ENCODE data around the gene DYRK2.
"Not testable (repeated sequence)": the region's sequence is repeated elsewhere in the genome, so short reads cannot be mapped to it uniquely, and the experiment has no call there.

The DYRK2 gene

DNA sequence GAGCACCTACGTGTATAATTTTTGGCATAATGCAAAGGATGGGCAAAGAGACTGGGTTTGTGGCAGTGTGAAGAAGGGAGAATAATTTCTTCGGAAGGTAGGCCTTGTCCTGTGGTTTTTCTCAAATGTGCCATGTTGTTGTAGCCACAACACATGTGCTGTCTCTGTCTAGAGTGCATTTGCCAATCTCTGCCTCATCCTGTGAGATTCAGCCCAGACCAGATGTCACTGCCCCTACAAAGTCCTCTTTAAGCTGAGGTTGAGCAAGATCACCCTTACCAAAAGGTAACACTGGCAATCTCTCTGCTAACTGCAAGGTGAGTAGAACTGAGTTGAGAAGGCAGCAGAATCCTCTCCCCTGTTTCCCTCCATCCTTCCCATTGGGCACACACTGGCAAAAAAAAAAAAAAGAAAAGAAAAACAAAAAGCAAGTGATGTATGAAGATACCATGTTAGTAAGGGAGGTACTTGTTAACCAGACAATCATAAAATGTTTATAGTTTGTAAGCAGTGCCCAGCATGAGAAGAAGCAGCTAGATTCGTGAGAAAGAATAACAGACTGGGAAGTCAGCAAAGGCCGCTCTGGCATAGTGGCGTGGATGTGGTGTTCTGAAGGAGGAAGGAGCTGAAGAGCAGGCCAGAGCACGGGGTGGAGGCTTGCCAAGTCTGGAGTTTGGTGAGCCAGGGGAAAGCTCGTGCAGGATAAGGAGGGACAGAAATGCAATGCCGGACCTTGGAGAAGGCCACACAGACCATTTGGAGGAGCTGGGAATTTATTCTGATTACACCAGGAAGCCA lies 18.9 kb downstream of the DYRK2 start:
- TF ChIP-seq, protein P1, sequence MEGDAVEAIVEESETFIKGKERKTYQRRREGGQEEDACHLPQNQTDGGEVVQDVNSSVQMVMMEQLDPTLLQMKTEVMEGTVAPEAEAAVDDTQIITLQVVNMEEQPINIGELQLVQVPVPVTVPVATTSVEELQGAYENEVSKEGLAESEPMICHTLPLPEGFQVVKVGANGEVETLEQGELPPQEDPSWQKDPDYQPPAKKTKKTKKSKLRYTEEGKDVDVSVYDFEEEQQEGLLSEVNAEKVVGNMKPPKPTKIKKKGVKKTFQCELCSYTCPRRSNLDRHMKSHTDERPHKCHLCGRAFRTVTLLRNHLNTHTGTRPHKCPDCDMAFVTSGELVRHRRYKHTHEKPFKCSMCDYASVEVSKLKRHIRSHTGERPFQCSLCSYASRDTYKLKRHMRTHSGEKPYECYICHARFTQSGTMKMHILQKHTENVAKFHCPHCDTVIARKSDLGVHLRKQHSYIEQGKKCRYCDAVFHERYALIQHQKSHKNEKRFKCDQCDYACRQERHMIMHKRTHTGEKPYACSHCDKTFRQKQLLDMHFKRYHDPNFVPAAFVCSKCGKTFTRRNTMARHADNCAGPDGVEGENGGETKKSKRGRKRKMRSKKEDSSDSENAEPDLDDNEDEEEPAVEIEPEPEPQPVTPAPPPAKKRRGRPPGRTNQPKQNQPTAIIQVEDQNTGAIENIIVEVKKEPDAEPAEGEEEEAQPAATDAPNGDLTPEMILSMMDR (IDR thresholded peaks at IDR 0.05; ENCODE audit: low read depth, low read length, missing control alignments), result no peak

DNA sequence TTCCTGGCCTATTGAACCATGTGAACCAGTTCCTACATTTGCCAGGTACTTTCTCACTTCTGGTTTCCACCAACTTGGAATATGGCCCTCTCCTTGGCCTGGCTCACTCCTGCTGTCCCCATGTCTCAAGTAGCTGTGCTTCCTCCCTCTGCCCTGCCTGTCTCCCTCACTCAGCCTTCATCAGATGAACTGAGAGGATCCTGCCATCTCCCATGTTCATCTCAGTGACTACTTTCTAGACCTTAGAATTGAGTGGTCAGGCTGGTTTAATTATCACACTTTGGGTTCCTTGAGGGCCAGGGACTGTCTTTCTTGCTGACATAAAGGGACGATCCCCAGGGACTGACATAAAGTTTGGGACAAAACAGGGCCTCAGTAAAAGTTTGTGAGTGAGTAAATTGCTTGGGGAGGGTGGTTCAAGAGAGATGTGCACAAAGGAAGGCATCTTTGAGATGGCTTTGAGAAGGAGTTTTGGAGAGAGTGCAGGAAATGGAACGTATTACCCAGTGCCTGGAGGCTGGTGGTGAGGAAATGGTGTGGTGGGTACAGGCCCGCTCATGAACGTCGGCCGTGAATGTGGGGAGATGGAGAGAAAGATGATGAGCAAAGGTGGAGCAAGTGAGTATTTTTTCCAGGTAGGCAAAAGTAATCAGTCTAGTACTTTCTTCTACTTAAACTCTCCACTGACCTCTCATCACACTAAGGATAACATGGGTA lies 20.8 kb downstream of the DYRK2 start:
- DNase-seq (ENCODE audit: low read depth), result no peak
- TF ChIP-seq, protein P1 (IDR thresholded peaks at IDR 0.05; ENCODE audit: low read depth, low read length, missing control alignments), result no peak
- H3K4me3 ChIP-seq (ENCODE audit: low read depth, low read length), result no peak overlapping the region

More for the DNA sequence above, 18.9 kb downstream of the DYRK2 start:
- DNase-seq (ENCODE audit: low read depth), result no peak
- H3K4me3 ChIP-seq (ENCODE audit: low read depth, low read length), result no peak overlapping the region

DNA sequence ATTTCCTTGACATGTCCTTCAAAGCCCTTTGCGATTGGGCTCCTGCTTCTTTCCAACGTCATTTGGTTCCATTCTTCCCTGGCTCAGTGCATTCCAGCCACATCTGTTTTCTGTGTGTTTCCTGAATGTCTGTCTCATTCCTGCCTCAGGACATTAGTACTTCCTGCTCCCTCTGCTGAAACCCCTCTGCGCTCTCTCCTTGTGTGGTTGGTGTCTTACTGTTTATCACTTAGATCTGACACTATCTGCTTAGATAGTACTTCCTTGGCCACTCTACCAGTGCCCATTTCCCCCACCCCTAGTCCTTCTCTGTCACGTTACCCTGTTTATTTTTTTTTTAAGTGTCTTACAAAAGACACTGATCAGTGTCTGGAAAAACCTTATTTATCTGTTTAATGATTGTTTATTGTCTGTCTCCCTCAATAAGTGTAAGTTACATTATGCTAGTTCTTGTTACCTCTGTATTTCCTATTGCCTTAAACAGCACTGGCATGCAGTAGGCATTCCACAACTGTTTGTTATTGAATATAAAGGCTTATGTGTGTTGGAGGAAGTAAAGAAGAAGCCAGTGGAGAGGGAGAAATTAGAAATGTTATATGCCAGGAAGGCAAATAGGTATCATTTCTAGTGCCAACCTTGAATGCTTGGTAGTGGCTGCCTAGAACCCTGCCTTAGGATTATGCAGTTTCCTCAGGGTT lies 21.5 kb downstream of the DYRK2 start:
- no peak for DNase-seq (ENCODE audit: low read depth)
- no peak overlapping the region for H3K4me3 ChIP-seq (ENCODE audit: low read depth, low read length)
- TF ChIP-seq, protein P1 (IDR thresholded peaks at IDR 0.05; ENCODE audit: low read depth, low read length, missing control alignments), result no peak

DNA sequence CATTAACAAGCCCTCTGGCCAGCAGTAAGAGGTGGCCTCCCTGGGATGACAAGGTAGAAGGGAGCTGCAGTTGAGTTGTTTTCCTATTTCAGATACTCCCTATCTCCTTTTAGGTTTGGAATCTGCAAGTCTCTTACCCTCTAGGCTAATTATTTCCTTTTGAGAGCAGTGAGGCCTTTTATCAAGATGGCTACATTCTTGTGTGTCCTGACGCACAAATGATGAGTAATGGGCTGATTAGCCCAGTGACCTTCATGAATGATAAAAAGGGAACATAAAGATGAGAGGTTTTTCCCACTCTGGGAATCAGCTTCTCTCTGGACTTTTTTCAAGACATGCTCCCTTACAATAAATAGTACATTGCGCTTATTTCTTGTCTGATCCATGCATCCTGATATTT lies 22.9 kb downstream of the DYRK2 start:
- no peak for DNase-seq (ENCODE audit: low read depth)
- TF ChIP-seq, protein P1 (IDR thresholded peaks at IDR 0.05; ENCODE audit: low read depth, low read length, missing control alignments), result no peak

DNA sequence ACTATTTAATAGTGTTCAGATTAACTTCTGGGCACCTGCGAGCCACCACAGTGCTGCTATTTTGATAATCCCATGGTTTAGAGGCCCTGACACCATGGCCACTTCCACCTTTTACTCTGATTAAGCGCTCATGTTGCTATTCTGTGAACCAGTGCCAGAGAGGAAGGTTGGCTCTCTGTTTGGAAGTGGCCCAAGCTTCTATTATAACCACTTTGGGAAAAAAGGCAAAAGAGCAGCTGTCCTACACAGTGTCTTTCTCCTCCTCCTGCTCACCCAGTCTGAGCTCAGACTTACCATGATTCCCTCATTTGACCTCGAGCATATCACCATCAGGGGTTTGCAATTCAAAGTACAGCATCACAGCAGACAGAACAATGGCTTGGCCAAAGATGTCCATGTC lies 23.3 kb downstream of the DYRK2 start:
- DNase-seq (ENCODE audit: low read depth), result no peak
- TF ChIP-seq, protein P1 (IDR thresholded peaks at IDR 0.05; ENCODE audit: low read depth, low read length, missing control alignments), result no peak
- H3K4me3 ChIP-seq (ENCODE audit: low read depth, low read length), result no peak overlapping the region

More for the DNA sequence above, 22.9 kb downstream of the DYRK2 start:
- no peak overlapping the region for H3K4me3 ChIP-seq (ENCODE audit: low read depth, low read length)

DNA sequence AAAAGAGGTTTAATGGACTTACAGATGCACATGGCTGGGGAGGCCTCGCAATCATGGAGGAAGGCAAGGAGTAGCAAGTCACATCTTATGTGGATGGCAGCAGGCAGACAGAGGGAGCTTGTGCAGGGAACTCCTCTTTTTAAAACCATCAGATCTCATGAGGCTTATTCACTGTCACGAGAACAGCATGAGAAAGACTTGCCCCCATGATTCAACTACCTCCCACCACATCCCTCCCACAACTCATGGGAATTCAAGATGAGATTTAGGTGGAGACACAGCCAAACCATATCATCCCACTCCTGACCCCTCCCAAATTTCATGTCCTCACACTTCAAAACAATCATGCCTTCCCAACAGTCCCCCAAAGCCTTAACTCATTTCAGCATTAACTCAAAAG lies 24.0 kb downstream of the DYRK2 start:
- not testable (repeated sequence) for DNase-seq (ENCODE audit: low read depth); H3K4me3 ChIP-seq (ENCODE audit: low read depth, low read length)

DNA sequence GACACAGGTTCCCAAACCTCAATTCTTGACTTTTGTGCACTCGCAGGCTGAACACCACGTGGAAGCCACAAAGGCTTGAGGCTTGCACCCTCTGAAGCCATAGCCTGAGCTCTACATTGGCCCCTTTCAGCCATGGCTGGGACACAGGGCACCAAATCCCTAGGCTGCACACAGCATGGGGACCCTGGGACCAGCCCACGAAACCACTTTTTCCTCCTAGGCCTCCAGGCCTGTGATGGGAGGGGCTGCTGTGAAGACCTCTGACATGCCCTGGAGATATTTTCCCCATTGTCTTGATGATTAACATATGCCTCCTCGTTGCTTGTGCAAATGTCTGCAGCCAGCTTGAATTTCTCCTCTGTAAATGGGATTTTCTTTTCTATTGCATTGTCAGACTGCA lies 25.0 kb downstream of the DYRK2 start:
- not testable (repeated sequence) for DNase-seq (ENCODE audit: low read depth); H3K4me3 ChIP-seq (ENCODE audit: low read depth, low read length)

Measured in GM12864 (cell line).